ENCODE measurements around the gene ZBTB4.
"Not testable (repeated sequence)": the region's sequence is repeated elsewhere in the genome, so short reads cannot be mapped to it uniquely, and the experiment has no call there.

Gene ZBTB4

GRCh38 chr17:7491583-7491982 is 12.2 kb upstream of the ZBTB4 start:
- no peak for DNase-seq (ENCODE audit: low spot score)

GRCh38 chr17:7490144-7490543 is 10.7 kb upstream of the ZBTB4 start:
- no peak for DNase-seq (ENCODE audit: low spot score)

DNA sequence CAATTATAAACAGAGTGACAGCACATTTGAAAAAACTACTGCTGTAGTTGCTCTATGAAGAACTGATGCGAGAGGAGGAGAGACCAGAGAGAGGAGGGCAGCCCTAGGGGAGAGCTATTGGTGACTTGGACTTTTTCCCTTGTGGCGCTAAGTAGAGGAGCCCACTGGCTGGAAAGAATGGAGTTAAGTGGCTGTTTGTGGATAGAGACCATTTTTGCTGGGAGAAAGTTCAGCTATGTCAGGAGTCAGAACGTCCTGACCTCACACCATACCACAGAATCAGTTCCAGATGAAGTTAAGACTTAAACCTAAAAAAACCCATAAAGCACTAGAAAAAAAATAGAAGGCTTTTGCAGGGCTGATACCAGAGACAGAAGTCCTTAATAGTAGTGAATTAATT is 6.8 kb upstream of the ZBTB4 start:
- DNase-seq (ENCODE audit: low spot score): no peak

GRCh38 chr17:7484919-7485377 is 5.5 kb upstream of the ZBTB4 start:
- peak; percentile 17 for DNase-seq (ENCODE audit: low spot score)

- peak; percentile 98 for DNase-seq (ENCODE audit: low spot score)
These were observed 4.9 kb upstream of the ZBTB4 start, which contains the start of gene POLR2A for GRCh38 chr17:7484067-7484918. Gene POLR2A (plus strand): TSS chr17:7484366.

DNA sequence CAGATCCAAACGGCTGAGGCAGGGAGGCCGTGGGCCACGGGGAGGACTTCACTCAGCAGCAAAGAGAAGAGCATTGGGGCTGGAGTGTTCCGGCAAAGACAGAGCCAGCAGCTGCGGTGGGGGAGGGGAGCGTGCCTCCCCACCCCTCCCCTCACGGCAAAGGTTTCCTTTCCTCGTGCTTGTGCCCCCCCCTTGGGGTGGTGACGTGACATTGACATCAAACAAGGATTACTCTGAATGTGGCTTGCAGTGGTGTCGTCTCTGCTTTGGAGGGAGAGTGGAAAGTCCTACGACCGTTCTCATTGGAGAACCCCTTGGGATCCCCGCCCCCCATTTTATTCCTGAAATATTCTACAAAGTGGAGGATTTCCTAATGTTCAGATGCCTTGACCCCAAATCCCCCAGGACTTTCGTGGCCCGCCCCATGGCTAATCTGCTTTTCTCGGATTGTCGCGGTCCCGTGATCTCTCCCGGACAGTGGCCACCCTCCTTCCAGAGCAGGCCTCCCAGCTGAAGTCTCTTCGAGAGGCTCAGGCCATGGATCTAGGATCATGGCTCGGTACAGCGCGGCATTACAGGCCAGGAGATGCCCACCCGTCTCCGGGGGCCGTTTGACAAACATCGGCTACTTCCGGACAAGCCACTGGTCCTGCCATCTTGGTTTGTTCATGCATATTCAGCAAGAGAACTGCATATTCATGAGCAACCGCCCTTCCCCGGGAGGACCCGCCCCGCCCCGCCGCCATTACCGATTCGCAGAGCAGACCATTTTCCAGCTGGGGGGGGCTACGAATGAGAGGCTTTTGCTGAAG is 4.0 kb upstream of the ZBTB4 start:
- DNase-seq (ENCODE audit: low spot score): peak; percentile 92

GRCh38 chr17:7482742-7483088 is 3.3 kb upstream of the ZBTB4 start:
- DNase-seq (ENCODE audit: low spot score): not testable (repeated sequence)

GRCh38 chr17:7481842-7482741 is 2.7 kb upstream of the ZBTB4 start:
- DNase-seq (ENCODE audit: low spot score): not testable (repeated sequence)

DNA sequence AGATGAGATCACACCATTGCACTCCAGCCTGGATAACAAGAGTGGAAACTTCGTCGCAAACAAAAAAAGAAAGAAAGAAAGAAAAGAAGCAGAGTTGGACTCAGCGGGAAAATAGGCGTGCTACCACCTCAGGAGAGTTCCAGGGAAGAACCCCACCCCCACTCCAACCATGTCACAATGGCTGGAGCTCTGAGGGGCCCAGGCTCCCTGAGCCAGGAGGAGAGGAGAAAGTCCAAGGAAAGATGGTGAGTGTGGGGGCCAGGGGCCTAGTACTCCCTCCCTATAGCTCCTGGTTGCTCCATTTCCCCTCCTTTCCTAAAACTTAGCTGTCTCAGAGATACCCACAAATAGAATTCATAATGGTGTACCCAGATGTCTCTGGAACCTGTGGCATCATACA is 1.8 kb upstream of the ZBTB4 start, which contains the start of gene SLC35G6:
Gene SLC35G6 (plus strand): TSS at position 172 of the 400 bp plus-strand sequence. CDS start 71 bp downstream, at position 243.
- not testable (repeated sequence) for DNase-seq (ENCODE audit: low spot score)

GRCh38 chr17:7480089-7480384 is 606 bp upstream of the ZBTB4 start:
- no peak for DNase-seq (ENCODE audit: low spot score)

DNA sequence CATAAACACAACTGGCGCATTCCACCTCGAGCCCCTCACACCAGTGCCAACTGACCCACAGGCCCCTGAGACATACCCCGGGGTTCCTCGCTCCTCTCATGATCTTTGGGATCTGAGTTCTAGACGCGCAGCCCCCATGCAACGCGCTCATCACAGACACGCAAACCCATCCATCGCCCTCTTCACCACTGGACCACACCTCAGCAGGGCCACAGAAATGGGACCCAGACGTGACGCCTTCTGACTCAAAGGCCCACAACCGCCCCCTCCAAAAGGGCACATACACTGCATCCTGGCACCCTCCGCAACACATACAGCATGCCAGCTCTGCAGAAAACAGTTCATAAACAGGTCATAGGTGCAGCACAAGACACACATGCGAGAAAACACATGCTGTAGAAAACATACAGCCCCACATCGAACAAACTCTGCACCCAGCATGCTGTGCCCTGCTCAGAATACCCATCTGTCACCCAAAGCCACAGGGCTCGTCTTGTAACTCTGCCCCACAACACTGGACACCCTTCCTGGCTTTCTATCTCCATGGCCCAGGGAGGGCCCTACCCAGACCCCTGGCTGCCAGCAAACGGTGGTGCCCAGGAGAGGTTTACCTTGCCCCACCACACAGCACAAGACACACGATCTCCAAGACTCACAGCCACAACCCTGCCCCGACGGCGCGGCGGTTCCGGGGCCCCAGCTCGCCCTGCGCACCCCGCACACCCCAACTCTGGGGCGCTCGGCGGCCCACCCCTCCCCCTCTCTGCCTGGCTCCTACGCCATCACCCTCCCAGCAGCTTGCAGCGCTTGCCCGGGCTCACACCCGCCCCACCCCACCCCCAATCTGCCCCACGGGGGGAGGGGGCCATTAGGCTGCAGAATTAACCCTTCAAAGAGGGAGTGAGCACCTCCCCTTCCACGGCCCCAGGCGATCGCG is 887 bp downstream of the ZBTB4 start:
- DNase-seq (ENCODE audit: low spot score): peak; percentile 62

DNA sequence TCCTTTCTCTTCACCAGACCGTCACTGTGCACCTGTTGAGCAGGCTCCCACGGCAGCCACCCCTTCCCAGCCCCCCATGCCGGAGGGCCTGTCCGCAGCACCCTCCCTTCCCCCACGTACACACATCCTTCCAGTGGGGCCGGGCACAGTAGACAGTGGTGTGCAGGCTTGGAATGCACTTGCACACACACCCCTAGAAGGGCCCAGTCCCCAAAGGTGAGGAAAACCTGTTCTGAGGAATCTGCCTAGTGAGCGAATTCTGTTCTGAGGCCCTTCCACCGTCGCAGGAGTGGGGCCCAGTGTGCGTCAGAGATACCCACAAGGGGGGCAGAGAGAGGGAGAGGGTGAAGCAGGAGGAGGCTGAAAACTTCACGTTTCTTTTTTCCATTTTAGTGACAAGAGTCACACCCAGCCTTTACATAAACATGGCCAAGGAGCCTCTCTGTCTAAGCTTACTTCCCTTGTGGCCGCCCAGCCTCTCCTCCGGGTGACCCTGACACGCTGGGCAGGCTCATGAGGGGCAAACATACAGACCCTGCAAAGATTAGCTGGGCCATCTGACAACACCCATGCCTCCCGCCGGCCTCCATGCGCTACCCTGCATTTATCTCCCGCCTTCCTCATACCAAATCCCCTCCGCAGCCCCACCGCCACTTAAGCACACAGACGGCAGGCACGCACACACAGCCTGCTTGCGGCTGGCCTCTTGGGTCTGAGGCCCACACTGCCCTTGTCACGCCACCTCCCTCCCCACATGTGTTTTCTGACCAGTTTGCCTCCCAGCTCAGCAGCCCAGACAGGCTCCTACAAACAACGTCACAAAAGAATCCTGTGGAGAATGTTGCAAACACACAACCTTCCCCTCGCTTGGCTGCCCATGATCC is 1.8 kb downstream of the ZBTB4 start:
- DNase-seq (ENCODE audit: low spot score): no peak

- no peak for DNase-seq (ENCODE audit: low spot score)
These were observed 2.5 kb downstream of the ZBTB4 start for GRCh38 chr17:7476951-7477350.

- no peak for DNase-seq (ENCODE audit: low spot score)
These were observed 2.9 kb downstream of the ZBTB4 start for GRCh38 chr17:7476494-7476893.

DNA sequence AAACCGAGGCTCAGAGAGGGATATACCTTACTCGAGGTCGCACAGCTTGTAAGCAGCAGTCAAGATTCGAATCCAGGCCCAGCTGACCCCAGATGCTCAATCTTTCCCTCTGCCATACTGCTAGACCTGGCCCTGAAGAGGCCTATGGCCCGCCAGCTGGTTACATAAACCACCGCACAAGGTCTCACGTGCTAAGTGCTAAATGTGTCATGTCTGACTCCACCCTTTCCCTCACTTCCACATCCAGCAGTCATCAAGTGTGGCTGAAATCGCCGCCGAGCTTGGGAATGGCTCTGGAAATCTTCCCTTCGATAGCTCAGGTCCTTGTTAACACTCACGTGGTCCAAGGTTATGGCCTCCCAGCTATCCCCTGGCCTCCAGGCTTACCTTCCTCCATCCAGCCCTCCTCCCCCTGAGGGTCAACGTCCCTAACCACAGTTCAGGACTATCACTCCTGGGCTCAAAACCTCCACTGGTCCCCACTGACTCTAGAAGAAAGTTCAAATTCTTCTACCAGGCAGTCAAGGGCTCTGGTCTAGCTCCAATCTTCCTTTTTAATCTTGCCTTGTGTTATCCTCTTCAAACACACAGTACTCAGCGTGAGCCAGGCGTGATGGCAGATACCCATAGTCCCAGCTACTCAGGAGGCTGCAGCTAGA is 3.5 kb downstream of the ZBTB4 start:
- no peak for DNase-seq (ENCODE audit: low spot score)

- not testable (repeated sequence) for DNase-seq (ENCODE audit: low spot score)
These were observed 4.7 kb downstream of the ZBTB4 start for GRCh38 chr17:7474767-7475166.

- no peak for DNase-seq (ENCODE audit: low spot score)
These were observed 7.7 kb downstream of the ZBTB4 start for GRCh38 chr17:7471729-7472128.

- not testable (repeated sequence) for DNase-seq (ENCODE audit: low spot score)
These were observed 8.9 kb downstream of the ZBTB4 start for GRCh38 chr17:7470457-7470973.

- DNase-seq (ENCODE audit: low spot score): not testable (repeated sequence)
These were observed 9.6 kb downstream of the ZBTB4 start for GRCh38 chr17:7469843-7470242.
